Mesothelial cell of epicardium (in vitro differentiated cells): ENCODE data around the gene ERGIC1. TPM values are rescaled to one million over a fixed set of nuclear protein-coding genes. Genes with fewer than 3 reads are reported as not detected.
"Not testable (repeated sequence)": the region's sequence is repeated elsewhere in the genome, so short reads cannot be mapped to it uniquely, and the experiment has no call there.

ENCODE experiments used
- DNase-seq, 2 experiments: peaks; one replicate each; pipeline ENCODE4 v3.0.0; 2021; ENCODE audit warnings: low spot score in 2 of 2; ENCODE audit not compliant: unreplicated experiment in 2 of 2
- H3K27ac Mint-ChIP-seq: 2 replicates; pipeline ENCODE4 v1.8.0; 2021; ENCODE audit warnings: mixed read lengths
- H3K27me3 Mint-ChIP-seq: 2 replicates; pipeline ENCODE4 v1.8.0; 2021; ENCODE audit warnings: low read depth, mixed read lengths
- H3K36me3 Mint-ChIP-seq: 2 replicates; pipeline ENCODE4 v1.8.0; 2021; ENCODE audit warnings: mixed read lengths
- H3K4me1 Mint-ChIP-seq: 2 replicates; pipeline ENCODE4 v1.8.0; 2021; ENCODE audit warnings: mixed read lengths
- H3K4me3 Mint-ChIP-seq: 2 replicates; pipeline ENCODE4 v1.8.0; 2021; ENCODE audit warnings: mild to moderate bottlenecking, moderate library complexity, mixed read lengths
- H3K9me3 Mint-ChIP-seq: 2 replicates; pipeline ENCODE4 v1.8.0; 2021; ENCODE audit warnings: mixed read lengths
- total RNA-seq: library from RNA; stranded (reverse); gene quantifications from 3 replicates; pipeline ENCODE4 v1.2.1, GENCODE V29; 2021
- TF ChIP-seq, protein P1 (sequence below): fragments of 200-600 bp; sonication (generic); IDR thresholded peaks from one replicate; pipeline ENCODE4 v1.5.0; 2021; ENCODE audit warnings: antibody characterized with exemption; ENCODE audit not compliant: unreplicated experiment

The ERGIC1 gene, protein sequence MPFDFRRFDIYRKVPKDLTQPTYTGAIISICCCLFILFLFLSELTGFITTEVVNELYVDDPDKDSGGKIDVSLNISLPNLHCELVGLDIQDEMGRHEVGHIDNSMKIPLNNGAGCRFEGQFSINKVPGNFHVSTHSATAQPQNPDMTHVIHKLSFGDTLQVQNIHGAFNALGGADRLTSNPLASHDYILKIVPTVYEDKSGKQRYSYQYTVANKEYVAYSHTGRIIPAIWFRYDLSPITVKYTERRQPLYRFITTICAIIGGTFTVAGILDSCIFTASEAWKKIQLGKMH
- total RNA-seq = 107 to 110 TPM (median 109 TPM) in 3 replicates

DNA sequence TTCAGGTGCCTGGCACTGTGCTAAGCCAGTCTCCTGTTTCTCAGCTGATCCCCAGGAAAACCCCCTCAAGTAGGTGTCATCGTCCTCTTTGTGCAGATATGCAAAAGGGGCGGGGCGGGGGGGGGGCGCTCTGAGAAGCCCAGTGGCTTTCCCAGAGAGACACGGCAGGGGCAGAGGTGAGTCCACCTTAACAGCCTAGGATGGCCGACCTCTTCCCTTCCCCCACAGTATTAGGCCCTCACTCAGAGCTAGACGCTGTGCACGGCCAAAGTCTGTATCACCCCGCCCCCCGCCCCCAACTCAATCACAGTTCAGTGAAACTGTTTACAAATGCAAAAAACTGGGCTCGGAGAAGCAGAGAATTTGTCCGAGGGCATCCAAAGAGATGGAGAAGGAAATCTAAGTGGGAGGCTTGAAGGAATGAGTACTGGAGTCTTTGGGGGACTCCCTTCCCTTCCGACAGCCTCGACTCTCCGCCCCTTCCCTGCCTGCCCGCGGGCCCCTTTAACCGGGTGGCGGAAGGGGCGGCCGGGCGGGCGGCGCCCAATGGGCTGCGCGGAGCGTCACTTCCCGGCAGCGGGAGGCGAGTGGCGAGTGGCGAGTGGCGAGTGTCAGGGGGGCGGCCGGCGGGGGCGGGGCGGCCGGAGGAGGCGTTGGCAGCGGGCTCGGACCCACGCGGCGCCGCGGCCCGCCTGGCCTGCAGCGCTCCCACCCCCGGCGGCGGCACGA lies at the start of gene ERGIC1:
Gene ERGIC1, plus strand, starts transcription at position 566 of the 729 bp plus-strand sequence. Its CDS starts 163 bp downstream, at position 729.
- TF ChIP-seq, protein P1, sequence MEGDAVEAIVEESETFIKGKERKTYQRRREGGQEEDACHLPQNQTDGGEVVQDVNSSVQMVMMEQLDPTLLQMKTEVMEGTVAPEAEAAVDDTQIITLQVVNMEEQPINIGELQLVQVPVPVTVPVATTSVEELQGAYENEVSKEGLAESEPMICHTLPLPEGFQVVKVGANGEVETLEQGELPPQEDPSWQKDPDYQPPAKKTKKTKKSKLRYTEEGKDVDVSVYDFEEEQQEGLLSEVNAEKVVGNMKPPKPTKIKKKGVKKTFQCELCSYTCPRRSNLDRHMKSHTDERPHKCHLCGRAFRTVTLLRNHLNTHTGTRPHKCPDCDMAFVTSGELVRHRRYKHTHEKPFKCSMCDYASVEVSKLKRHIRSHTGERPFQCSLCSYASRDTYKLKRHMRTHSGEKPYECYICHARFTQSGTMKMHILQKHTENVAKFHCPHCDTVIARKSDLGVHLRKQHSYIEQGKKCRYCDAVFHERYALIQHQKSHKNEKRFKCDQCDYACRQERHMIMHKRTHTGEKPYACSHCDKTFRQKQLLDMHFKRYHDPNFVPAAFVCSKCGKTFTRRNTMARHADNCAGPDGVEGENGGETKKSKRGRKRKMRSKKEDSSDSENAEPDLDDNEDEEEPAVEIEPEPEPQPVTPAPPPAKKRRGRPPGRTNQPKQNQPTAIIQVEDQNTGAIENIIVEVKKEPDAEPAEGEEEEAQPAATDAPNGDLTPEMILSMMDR = no peak
- DNase-seq = peak in 1 of 2 experiments; percentile 65
- H3K27me3 Mint-ChIP-seq = no peaks in the 10 kb centered on the region
- no peaks in the 10 kb centered on the region for H3K36me3 Mint-ChIP-seq
- no peaks in the 10 kb centered on the region for H3K9me3 Mint-ChIP-seq
- H3K4me3 Mint-ChIP-seq = peak within 1 kb of the TSS; percentile 74
- H3K4me1 Mint-ChIP-seq = peaks cover 27% of the 10 kb centered on the region
- peak within 1 kb of the TSS; percentile 81 for H3K27ac Mint-ChIP-seq

DNA sequence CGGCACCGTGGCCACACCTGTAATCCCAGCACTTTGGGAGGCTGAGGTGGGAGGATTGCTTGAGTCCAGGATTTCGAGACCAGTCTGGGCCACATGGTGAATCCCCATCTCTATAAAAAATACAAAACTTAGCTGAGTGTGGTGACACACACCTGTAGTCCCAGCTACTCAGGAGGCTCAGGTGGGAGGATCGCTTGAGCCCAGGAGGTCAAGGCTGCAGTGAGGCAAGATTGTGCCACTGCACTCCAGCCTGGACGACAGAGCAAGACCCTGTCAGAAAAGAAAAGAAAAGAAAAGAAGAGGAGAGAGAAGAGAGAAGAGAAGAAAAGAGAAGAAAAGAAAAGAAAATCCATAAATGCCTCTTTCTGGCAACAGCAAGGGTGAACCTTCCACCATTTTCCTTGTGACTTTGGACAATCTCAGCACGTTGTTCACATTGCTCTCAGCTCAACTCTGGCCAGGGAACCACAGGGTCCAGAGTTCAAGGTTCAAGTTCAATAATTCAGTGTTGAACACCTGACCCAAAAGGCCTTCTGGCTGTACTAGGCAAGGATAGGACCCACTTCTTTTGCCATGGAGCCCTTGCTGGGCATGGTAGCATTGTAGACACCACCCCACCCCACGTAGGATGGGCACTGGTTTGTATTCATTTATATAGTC lies 48.5 kb upstream of the ERGIC1 start:
- TF ChIP-seq, protein P1 = no peak
- no peak overlapping the region for H3K27ac Mint-ChIP-seq
- no peak overlapping the region for H3K4me3 Mint-ChIP-seq
- H3K27me3 Mint-ChIP-seq = no peaks in the 10 kb centered on the region
- DNase-seq = no peak
- H3K9me3 Mint-ChIP-seq = no peaks in the 10 kb centered on the region
- H3K4me1 Mint-ChIP-seq = peaks cover 2% of the 10 kb centered on the region
- no peaks in the 10 kb centered on the region for H3K36me3 Mint-ChIP-seq

DNA sequence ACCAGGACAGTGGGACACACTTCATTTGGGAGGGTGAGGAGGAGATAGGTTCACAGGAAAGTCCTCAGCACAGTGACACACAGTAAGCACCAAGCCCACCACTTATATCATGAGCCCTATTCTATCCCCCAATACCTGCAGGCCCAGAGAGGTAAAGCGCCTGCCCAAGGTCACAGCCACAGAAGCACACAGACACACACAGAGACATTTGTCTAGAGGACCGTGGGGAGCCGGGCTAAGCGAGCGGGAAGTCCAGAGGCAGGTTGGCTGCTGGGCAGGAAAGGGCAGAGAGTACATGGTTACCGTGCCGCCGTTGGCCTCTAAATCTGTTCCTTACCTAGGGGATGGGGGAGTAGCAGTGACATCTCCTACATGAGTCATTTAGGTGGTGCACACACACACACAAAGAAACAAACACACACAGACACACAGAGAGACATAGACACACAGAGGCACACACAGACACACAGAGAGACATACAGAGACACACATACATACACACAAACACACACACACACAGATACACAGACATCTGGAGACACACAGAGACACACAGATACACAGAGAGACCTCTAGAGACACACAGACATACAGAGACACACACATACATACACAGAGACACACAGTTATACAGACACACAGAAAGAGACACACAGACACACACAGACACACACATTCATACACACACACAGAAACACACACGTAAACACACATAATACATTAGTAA lies 47.2 kb upstream of the ERGIC1 start:
- no peak overlapping the region for H3K27ac Mint-ChIP-seq
- H3K9me3 Mint-ChIP-seq = no peaks in the 10 kb centered on the region
- H3K4me1 Mint-ChIP-seq = peaks cover 2% of the 10 kb centered on the region
- H3K4me3 Mint-ChIP-seq = no peak overlapping the region
- TF ChIP-seq, protein P1 = no peak
- H3K36me3 Mint-ChIP-seq = no peaks in the 10 kb centered on the region
- no peaks in the 10 kb centered on the region for H3K27me3 Mint-ChIP-seq
- no peak for DNase-seq

DNA sequence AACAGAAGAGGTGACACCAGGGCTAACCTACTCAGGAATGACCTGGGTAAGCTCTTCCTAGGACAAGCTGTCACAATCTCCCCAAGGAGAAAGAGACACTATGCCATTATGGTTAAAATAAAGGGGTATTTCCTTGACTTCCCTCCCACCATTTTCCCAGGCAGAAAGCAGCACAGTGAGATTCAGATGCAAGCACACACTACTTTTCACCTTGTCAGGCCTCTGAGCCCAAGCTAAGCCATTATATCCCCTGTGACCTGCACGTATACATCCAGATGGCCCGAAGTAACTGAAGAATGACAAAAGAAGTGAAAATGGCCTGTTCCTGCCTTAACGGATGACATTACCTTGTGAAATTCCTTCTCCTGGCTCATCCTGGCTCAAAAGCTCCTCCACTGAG lies 46.5 kb upstream of the ERGIC1 start:
- not testable (repeated sequence) for H3K27ac Mint-ChIP-seq, H3K4me3 Mint-ChIP-seq, H3K9me3 Mint-ChIP-seq, H3K4me1 Mint-ChIP-seq, DNase-seq, H3K36me3 Mint-ChIP-seq, H3K27me3 Mint-ChIP-seq

DNA sequence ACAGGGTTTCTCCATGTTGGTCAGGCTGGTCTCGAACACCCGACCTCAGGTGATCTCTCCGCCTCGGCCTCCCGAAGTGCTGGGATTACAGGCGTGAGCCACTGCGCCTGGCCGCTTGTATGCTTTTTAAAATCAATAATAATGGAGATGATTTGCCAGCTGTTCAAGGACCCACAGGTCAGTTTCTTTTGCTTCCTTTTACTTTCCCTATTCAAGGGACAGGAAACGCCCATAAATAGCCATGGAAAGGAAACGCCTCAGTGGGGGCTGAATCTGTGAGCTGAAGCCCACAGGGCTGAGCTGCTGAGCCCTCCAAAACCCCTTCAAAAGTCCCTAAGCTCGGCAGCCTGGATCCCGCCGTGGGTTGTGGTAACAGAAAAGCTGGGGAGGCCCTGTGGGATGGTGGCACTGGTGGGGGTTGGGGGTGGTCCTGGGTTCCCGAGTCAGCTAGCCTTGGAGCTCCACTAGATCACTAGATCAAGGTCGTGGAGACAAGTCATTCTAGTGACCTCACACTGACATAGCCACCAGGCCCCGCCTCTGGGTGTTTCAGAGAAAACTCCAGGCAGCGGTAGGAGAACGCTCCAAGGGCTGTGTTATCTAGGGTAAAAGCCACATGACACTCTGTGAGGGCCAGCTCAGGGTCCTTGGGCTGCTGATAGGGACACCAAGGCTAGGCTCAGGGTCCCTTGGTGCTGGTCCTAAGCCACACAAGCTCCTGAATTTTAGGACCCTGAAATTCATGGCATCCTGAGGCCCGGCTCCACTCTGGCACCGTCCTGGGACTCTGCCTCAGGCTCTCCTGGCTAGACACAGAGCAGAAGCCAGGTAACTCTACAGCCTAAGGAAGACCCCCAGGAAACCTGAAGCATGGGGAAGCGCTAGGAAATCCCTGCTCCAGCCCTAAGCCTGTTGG lies 45.0 kb upstream of the ERGIC1 start:
- no peaks in the 10 kb centered on the region for H3K9me3 Mint-ChIP-seq
- no peak overlapping the region for H3K4me3 Mint-ChIP-seq
- H3K27ac Mint-ChIP-seq = no peak overlapping the region
- H3K27me3 Mint-ChIP-seq = no peaks in the 10 kb centered on the region
- DNase-seq = no peak
- H3K4me1 Mint-ChIP-seq = peaks cover 2% of the 10 kb centered on the region
- TF ChIP-seq, protein P1 = no peak
- H3K36me3 Mint-ChIP-seq = no peaks in the 10 kb centered on the region
